Stimulated activated CD4-positive, alpha-beta T cell treated with anti-CD3 and anti-CD28 coated beads, TNF-alpha, amount 100 ng/mL, for 24 hours (primary cell): Measurements from ENCODE around the gene IL1RAPL1.
"Not testable (repeated sequence)": the region's sequence is repeated elsewhere in the genome, so short reads cannot be mapped to it uniquely, and the experiment has no call there.

ENCODE experiments used
- DNase-seq, 3 experiments: peaks; one replicate each; pipeline ENCODE4 v3.0.0-alpha.2; 2020; ENCODE audit warnings: low read depth in 3 of 3

The IL1RAPL1 gene

GRCh38 chrX:29113221-29113620 lies 526.0 kb downstream of the IL1RAPL1 start:
- no peak for DNase-seq

- DNase-seq, result not testable (repeated sequence)
These were observed 535.6 kb downstream of the IL1RAPL1 start for GRCh38 chrX:29122817-29123216.

DNA sequence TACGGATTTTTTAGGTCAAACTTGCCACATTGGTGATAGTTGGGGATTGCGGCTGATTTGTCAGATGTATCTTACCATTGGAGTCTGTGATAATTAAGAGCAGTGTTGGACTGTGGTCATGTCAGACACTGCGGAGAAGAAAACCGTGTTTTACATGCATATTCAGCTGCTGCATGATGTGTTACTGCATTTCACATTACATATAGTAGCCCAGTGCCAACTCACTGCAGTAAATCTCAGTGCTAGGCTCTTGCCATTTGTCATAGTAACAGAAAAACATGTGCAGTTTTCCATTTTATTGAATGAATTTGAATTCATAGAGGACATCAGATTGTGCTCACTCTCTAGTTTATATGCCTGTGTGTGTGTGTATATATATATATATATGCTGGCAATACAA lies 543.7 kb downstream of the IL1RAPL1 start:
- DNase-seq, result no peak

- no peak for DNase-seq
These were observed 549.7 kb downstream of the IL1RAPL1 start for GRCh38 chrX:29136904-29137303.

- DNase-seq, result no peak
These were observed 550.8 kb downstream of the IL1RAPL1 start for GRCh38 chrX:29138003-29138402.

- no peak for DNase-seq
These were observed 556.1 kb downstream of the IL1RAPL1 start for GRCh38 chrX:29143356-29143755.

- no peak for DNase-seq
These were observed 556.5 kb downstream of the IL1RAPL1 start for GRCh38 chrX:29143756-29144155.

DNA sequence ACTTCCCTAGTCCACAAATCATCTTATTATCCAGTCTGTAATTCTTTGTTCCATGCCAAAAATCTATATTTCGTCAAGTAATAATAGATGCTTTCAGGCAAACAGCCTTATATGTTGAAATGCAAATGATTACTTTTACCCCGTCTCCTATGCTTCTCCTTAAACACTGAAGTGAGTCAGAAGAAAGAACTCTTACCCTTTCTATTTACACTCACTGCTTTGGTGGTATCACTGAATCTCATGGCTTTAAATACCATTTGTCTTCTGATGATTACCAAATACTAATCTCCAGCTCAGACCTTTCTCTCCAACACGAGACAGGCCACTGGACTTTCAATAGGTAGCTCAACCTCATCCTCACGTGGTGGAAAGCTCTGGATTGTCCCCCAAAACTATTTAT lies 558.1 kb downstream of the IL1RAPL1 start:
- no peak for DNase-seq

GRCh38 chrX:29148511-29148910 lies 561.3 kb downstream of the IL1RAPL1 start:
- DNase-seq, result no peak

GRCh38 chrX:29155286-29155685 lies 568.0 kb downstream of the IL1RAPL1 start:
- no peak for DNase-seq

DNA sequence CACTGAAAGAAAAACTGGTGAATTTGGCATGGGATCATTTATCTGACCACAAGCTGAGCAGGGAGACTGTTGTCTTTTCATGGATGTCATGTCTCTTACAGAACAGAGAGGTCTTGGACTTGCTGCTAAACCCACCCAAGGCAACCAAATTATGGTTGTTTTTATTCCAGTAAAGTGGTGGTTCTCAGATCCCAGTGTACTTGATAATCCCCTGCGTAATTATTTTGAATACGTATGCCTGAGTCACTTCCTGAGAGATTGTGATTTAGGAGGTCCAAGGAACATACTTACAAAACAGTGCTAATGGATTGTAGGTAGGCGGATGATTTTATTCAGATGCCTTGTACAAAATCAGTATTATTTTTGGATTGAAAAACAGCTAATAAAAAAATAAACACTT lies 585.6 kb downstream of the IL1RAPL1 start:
- no peak for DNase-seq

GRCh38 chrX:29187264-29187663 lies 600.0 kb downstream of the IL1RAPL1 start:
- DNase-seq, result no peak

GRCh38 chrX:29196501-29196900 lies 609.3 kb downstream of the IL1RAPL1 start:
- no peak for DNase-seq

DNA sequence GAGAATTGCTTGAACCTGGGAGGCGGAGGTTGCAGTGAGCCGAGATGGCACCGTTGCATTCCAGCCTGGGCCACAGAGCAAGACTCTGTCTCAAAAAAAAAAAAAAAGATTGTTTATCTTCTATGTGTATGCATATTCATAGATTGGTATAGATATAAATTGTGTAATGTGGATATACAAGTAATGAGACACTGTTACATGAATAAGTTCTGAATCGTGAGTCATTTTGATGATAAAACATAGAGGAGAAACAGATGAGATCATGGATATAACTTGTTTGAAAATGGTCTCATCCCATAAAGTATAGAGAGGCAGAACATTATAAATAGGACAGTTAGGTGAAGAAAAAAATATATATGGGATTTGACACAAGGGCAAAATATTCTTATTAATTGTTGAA lies 628.0 kb downstream of the IL1RAPL1 start:
- DNase-seq, result no peak

DNA sequence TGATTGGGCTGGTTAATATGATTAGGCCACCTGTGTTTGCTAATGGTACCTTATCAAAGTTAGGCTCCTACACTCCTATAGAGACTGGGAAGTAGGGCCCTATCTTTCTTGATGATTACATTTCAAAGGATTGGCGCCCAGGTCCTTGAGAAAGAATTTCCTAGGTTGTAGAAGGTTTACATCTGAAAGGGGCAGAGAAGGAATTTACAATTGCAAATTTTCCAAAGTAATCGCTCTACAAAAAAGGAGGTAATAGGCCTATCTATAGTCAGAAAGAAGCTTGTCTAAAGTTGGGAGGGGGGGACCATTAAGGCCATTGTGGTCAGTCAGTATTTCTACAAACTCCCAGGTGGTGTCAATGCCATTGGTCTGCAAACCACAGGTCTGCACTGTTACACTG lies 638.4 kb downstream of the IL1RAPL1 start:
- DNase-seq, result no peak

GRCh38 chrX:29229802-29230201 lies 642.6 kb downstream of the IL1RAPL1 start:
- DNase-seq, result no peak

DNA sequence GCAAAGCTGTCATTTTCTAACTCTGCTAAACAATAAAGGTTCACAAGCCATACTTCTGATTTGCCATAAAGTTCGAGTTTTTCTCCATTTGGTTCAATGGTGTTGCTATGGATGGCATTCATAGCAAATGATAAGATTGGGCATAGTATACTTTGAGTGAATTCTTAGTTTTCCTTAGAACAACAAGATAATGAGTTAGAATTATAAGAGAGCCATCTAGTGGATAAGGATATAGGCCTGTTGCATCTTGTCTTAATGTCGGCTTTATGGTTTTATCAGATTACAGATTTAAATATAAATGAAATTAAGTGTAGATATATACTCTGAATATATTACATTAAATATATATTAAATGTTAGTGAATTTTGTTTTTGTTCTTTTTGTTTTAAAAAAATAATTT lies 644.6 kb downstream of the IL1RAPL1 start:
- DNase-seq, result no peak

DNA sequence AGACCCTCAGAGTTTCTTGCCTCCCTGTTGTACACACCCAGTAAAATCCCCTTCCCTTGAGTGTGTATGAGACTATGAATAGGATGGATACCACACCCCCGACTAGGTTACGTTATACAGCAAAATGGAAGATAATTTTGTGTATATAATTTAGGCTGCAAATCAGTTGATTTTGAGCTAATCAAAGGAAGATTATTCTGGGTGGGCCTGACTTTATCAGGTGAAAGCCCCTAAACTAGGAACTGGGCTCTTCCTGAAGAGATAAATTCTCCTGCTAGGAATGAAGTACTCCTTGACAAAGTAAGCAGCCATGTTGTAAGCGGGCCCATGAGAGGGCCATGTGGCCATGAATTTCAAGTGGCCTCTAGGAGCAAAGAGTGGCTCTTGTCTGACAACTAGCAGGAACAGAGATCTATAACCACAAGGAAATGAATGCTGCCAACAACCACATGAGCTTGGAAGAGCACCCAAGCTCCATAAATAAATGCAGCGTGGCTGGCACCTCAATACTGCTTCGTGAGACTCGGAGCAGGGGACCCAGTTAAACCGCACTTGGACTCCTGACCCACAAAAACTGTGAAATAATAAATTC lies 646.4 kb downstream of the IL1RAPL1 start:
- no peak for DNase-seq

DNA sequence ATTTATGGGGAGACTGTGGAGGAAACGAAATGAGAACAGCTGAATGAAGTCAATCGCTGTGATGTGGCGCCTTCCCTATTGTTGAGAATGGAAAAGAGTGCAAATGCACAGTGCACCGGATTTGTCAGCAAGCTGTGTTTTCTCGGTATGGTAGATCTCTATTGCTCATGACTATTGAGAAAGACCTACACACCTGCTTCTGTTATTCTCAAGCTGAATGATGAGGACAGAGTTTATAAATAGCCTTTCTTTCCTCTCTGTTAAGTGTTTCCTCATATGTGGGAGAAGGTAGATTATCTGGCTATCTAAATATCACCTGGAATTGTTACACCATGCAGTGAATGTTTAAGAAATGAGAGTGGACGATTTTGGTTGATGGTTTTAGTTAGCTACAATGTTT lies 650.7 kb downstream of the IL1RAPL1 start:
- DNase-seq, result no peak

DNA sequence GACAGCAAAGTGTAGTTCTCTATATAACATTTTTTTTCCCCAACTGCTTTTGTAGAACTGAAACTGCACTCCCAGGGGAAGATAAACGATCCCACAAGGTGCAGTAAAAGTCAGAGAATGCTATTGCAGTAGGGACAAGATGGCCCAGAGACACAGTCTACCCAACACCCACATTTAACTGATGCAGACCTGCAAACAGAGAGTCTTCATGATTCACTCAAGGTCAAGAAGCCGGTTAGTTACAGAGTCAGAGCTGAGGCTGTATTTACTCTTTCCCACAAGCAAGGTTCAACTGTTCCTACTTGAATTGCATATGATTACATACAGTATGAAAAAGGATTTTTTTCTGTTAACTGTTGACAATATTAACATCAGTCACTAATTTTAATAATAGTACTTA lies 654.6 kb downstream of the IL1RAPL1 start:
- DNase-seq, result no peak

- DNase-seq, result no peak
These were observed 655.6 kb downstream of the IL1RAPL1 start for GRCh38 chrX:29242856-29243255.

DNA sequence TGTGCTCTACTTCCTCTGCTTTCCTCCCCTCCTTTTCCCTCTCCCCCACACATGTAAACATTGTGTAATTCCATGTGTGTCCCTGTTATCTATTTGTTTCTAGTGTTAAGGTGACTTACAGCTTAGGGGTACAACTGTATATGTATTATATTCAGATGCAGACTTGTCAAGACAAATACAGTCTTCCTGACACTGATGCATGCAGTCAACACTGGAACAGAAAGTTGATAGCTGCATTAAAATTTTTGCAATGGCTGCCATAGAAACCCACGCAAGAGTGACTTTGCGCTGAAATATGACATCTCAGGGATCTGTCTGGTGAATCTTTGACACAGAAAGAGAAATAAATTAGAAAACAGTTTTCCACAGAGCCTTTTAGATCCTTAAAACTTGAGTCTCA lies 656.7 kb downstream of the IL1RAPL1 start:
- no peak for DNase-seq

DNA sequence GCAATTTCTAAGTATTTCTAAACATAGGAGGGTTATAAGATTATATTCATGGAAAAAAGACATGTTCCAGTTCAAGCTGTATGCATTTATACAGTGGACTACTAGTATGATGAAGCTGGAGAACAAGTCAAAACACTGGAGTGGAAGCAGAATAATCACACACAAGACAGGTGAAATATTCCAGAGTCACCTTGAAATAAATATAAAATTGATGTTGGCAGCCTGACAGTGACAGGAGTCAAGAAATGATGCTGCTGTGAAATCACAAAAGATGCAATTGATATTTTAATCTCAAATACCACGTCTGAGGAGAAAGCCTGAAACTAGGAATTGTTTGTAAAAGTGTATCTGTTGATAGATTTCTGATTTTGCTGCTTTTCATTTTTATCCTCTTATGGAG lies 667.3 kb downstream of the IL1RAPL1 start:
- no peak for DNase-seq

GRCh38 chrX:29257521-29257920 lies 670.3 kb downstream of the IL1RAPL1 start:
- DNase-seq, result no peak
